Lung (tissue), 12 donors: ENCODE measurements around the gene GRIA4. TPM values are rescaled to one million over a fixed set of nuclear protein-coding genes. Genes with fewer than 3 reads are reported as not detected.
A peak's percentile ranks its signal among the peaks of the same experiment; 100 is the strongest.

Experiments used
- ATAC-seq: fragments of 200-7000 bp; cut with Tn5 transposase; one replicate; pipeline ENCODE4 v1.9.1; 2020; ENCODE audit warnings: moderate number of reproducible peaks; ENCODE audit not compliant: insufficient read depth, low FRiP score
- DNase-seq, 3 donors: peaks; one replicate each; pipeline ENCODE4 v3.0.0-alpha.2; 2013 to 2017
- H3K27ac ChIP-seq, 2 donors: one replicate each; pipeline ENCODE4 v1.5.1; 2013; ENCODE audit warnings: mild to moderate bottlenecking in 2 of 2, moderate library complexity in 2 of 2, control low read depth in 1 of 2, inconsistent platforms in 1 of 2, low read depth in 1 of 2, low read length in 1 of 2
- H3K27me3 ChIP-seq, 3 donors: one replicate each; pipeline ENCODE4 v1.5.1; 2013; ENCODE audit warnings: low read length in 2 of 3; ENCODE audit not compliant: control insufficient read depth in 3 of 3, insufficient read depth in 3 of 3
- H3K36me3 ChIP-seq, 4 donors: one replicate each; pipeline ENCODE4 v1.5.1; 2013; ENCODE audit warnings: low read length in 4 of 4, mild to moderate bottlenecking in 1 of 4, moderate library complexity in 1 of 4; ENCODE audit not compliant: control insufficient read depth in 4 of 4, insufficient read depth in 4 of 4
- H3K4me1 ChIP-seq, 5 donors: one replicate each; pipeline ENCODE4 v1.5.1; 2013; ENCODE audit warnings: low read length in 5 of 5, mild to moderate bottlenecking in 2 of 5, moderate library complexity in 1 of 5; ENCODE audit not compliant: control insufficient read depth in 5 of 5, insufficient read depth in 5 of 5
- H3K4me3 ChIP-seq: one replicate; pipeline ENCODE4 v1.5.1; 2013; ENCODE audit warnings: mild to moderate bottlenecking, control low read depth, moderate library complexity
- H3K9ac ChIP-seq, 2 donors: one replicate each; pipeline ENCODE4 v1.5.1; 2013; ENCODE audit warnings: low read length in 2 of 2, control low read depth in 1 of 2; ENCODE audit not compliant: insufficient read depth in 1 of 2
- H3K9me3 ChIP-seq, 4 donors: one replicate each; pipeline ENCODE4 v1.5.1; 2013; ENCODE audit warnings: low read length in 3 of 4, mild to moderate bottlenecking in 1 of 4, moderate library complexity in 1 of 4; ENCODE audit not compliant: control insufficient read depth in 4 of 4, insufficient read depth in 3 of 4
- WGBS, 2 donors: extraction: QIAGEN DNeasy Blood & Tissue Kit; methylation state at CpG; one replicate each; pipeline ENCODE4 v1.1.7; 2013; 5-methylcytosine and 5-hydroxymethylcytosine counted together
- polyA plus RNA-seq, 2 donors: library from polyadenylated mRNA; stranded (reverse); fragments of 200-250 nt; gene quantifications; one replicate each; pipeline ENCODE4 v1.2.1, GENCODE V29; 2013
- total RNA-seq, 2 donors: library from RNA; depleted of rRNA in 1 of 2; stranded (reverse); fragments of >200 nt in 1 of 2; gene quantifications; one replicate each; pipeline ENCODE4 v1.2.1, GENCODE V29; 2014 to 2021
- TF ChIP-seq, protein P1 (sequence below): IDR thresholded peaks from 2 replicates; pipeline ENCODE4 v1.5.1; 2012; ENCODE audit warnings: mild to moderate bottlenecking; ENCODE audit errors: control extremely low read depth, extremely low read depth
- donor health status: control.
- donor health status: control.
- donor health status: Bipolar disorder and iron deficiency.
- donor health status: healthy.
- donor health status: DM: yes; HTN: yes; CAD: no.

The GRIA4 gene
- total and polyA plus RNA-seq, 4 donors: 0.12 to 0.77 TPM; not detected in 2

DNA sequence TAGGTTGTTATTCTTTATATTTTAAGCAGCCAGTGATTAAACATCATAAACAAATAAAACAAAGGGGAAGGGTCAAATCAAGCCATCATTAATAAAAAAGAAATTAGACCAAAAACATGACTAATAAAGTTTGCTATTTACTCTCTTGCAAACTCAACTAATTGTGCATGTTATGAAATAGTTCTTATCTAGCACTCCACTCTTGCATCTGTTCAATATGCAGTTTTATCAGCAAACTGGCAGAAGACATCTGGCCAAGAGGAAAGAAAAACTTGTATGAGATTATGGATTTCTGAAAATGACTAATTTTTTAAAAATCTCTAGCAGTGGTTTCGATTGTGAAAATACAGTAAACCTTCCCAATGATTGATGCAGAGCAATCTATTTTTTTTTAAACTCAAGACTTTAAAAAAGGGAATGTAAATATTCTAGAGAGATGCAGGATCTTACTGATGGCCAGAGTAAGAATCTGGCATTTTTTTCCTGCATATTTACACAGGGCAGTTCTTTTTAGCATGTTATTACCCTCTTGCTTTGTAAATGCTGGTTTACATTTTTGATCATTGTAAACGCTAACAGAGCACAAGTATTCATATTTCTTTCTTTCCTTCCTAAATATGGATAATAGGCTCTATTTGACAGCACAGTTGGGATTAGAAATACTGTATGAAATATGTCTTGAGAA, 83.3 kb downstream of the GRIA4 start:
- 38 to 40% methylated on average over 2 of the region's 2 CpGs for WGBS, 2 donors
- Histone ChIP-seq H3K4me1 (no peaks in the 10 kb centered on the region), H3K27ac (no peak overlapping the region), H3K9me3 (no peaks in the 10 kb centered on the region), H3K27me3 (no peaks in the 10 kb centered on the region), H3K9ac (no peak overlapping the region), H3K36me3 (no peaks in the 10 kb centered on the region), H3K4me3 (no peak overlapping the region)
- ATAC-seq: no peak
- TF ChIP-seq, protein P1, sequence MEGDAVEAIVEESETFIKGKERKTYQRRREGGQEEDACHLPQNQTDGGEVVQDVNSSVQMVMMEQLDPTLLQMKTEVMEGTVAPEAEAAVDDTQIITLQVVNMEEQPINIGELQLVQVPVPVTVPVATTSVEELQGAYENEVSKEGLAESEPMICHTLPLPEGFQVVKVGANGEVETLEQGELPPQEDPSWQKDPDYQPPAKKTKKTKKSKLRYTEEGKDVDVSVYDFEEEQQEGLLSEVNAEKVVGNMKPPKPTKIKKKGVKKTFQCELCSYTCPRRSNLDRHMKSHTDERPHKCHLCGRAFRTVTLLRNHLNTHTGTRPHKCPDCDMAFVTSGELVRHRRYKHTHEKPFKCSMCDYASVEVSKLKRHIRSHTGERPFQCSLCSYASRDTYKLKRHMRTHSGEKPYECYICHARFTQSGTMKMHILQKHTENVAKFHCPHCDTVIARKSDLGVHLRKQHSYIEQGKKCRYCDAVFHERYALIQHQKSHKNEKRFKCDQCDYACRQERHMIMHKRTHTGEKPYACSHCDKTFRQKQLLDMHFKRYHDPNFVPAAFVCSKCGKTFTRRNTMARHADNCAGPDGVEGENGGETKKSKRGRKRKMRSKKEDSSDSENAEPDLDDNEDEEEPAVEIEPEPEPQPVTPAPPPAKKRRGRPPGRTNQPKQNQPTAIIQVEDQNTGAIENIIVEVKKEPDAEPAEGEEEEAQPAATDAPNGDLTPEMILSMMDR: no peak
- DNase-seq: peak in 2 of 3 donors; percentile 44 to 49

DNA sequence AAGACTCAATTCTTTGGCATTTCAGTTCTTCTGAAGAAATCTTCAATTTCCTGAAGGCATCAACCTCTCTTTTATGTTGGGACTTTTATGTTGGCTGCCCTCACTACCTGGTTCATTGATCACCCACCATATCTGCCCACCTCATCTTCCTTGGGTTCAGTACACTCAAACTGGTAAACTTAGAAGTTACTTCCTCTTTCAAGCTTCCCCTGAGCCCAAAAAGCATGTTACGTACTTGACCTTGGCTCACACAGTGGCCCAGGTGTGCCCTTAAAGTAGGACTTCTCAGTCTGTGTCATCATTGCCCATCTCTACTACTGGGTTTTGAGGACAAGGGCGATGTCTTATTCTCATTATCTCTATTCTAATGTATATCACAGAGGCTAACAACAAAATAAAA, 86.1 kb downstream of the GRIA4 start:
- WGBS, 2 donors: 83 to 89% methylated on average over 2 of the region's 2 CpGs
- no peaks in the 10 kb centered on the region for H3K9me3 ChIP-seq
- H3K9ac ChIP-seq: no peak overlapping the region

DNA sequence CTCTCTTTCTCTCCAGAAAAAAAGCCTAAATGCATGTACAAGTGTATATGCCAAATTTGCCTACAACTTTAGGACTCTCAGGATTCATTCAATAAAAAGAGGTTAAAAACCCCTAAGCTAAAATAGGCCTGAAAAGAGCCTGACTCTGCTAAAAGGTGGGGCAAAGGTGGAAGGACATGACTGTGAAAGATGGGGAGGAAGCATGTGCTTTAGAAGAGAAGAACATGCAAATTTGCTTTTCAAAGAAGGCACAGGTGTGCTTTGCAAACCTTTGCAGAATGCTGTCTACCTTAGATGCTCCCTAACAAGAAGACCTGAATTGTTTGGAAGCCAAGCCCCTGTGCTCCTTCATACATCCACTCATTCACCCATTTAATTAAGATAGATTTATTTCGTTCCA, 87.4 kb downstream of the GRIA4 start:
- DNase-seq (no peak), ATAC-seq (no peak)
- Histone ChIP-seq H3K4me3 (no peak overlapping the region), H3K9me3 (no peaks in the 10 kb centered on the region), H3K36me3 (no peaks in the 10 kb centered on the region), H3K9ac (no peak overlapping the region), H3K27me3 (no peaks in the 10 kb centered on the region), H3K27ac (no peak overlapping the region), H3K4me1 (no peaks in the 10 kb centered on the region)
- WGBS, 2 donors: 37 to 38% methylated on average over 1 of the region's 1 CpG
- TF ChIP-seq, protein P1: no peak

More for the DNA sequence above, 86.1 kb downstream of the GRIA4 start:
- TF ChIP-seq, protein P1: no peak
- no peak overlapping the region for H3K27ac ChIP-seq
- no peak overlapping the region for H3K4me3 ChIP-seq
- DNase-seq: no peak
- ATAC-seq: no peak
- no peaks in the 10 kb centered on the region for H3K27me3 ChIP-seq
- no peaks in the 10 kb centered on the region for H3K4me1 ChIP-seq
- H3K36me3 ChIP-seq: no peaks in the 10 kb centered on the region

DNA sequence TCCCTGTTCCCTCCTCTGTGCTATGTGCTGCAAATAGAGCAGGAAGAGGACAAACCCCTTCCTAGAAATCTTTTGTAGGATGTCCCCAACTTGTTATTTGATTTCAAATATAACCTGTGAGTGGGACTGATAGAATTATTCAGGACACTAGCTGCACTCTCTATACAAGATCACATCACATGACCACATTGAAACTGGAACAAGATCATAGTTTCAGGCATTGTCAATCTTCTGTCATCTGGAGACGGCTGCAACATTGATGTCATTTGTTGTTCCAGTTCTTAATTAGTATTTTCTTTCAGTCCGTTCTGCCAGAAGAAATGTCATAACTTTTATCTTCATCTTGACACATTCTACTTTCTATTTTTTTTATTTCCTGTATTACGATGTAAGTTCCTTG, 89.3 kb downstream of the GRIA4 start:
- Histone ChIP-seq H3K4me1 (no peaks in the 10 kb centered on the region), H3K4me3 (no peak overlapping the region), H3K9ac (no peak overlapping the region), H3K27ac (no peak overlapping the region), H3K36me3 (no peaks in the 10 kb centered on the region), H3K27me3 (no peaks in the 10 kb centered on the region), H3K9me3 (no peaks in the 10 kb centered on the region)
- ATAC-seq: no peak
- 20% methylated on average over 3 of the region's 3 CpGs for WGBS, 2 donors
- DNase-seq: no peak
- TF ChIP-seq, protein P1: no peak
